ENCODE measurements around the gene COPB2. TPM values are rescaled to one million over a fixed set of nuclear protein-coding genes. Genes with fewer than 3 reads are reported as not detected.

COPB2 gene
- total RNA-seq, 1 experiment from 2014 or later, result 119 TPM

GRCh38 chr3:139313921-139314320 lies 75.5 kb downstream of the COPB2 start:
- ChIA-PET RAD21 (ENCODE audit: low non-redundant PET in 1 of 2, low total read pairs in 2 of 2, uncharacterized antibody in 2 of 2, unreplicated experiment in 2 of 2) (no interaction called here), CTCF (interaction anchor here (1.6 to 2.8 kb wide), 3 partner anchors 15 to 398 kb away, joined by 4 to 10 read pairs (median 6); no protein-coding TSS in a partner anchor), POLR2A (interaction anchor here (15.9 kb wide), 1 partner anchor 13 kb away, joined by 198 read pairs; no protein-coding TSS in a partner anchor)
- ATAC-seq, result no peak
- H3K9me2 ChIP-seq (ENCODE audit: insufficient read depth), result no peaks in the 10 kb centered on the region
- H3K9me3 ChIP-seq (ENCODE audit: control insufficient read depth in 1 of 2, insufficient read depth in 1 of 2, low read depth in 1 of 2, low read length in 2 of 2), result no peaks in the 10 kb centered on the region
- no peak for DNase-seq (ENCODE audit: low read depth, low spot score)
- H3K9ac ChIP-seq (ENCODE audit: low read length), result peak overlapping the region; percentile 71
- H3K4me2 ChIP-seq (ENCODE audit: low read length), result peak overlapping the region; percentile 67
- no peaks in the 10 kb centered on the region for H3K36me3 ChIP-seq (ENCODE audit: control insufficient read depth in 1 of 2, insufficient read depth in 2 of 2, low read length in 2 of 2)
- no peaks in the 10 kb centered on the region for H4K20me1 ChIP-seq (ENCODE audit: insufficient read depth)
- H2AFZ ChIP-seq (ENCODE audit: low read depth, low read length, poor library complexity, severe bottlenecking), result no peak overlapping the region
- peak overlapping the region; percentile 99 for H3K27ac ChIP-seq (ENCODE audit: low read depth, low read length)
- peaks cover 10% of the 10 kb centered on the region; the same call in 1 of the 2 replicates for H3K79me2 ChIP-seq (ENCODE audit: insufficient read depth, low read length)
- peaks cover 80 to 97% of the 10 kb centered on the region in 2 experiments for H3K4me1 ChIP-seq (ENCODE audit: control insufficient read depth in 1 of 2, insufficient read depth in 2 of 2, low read length in 2 of 2)
- H3K4me3 ChIP-seq (replicated peaks in 1 of 2; ENCODE audit: low read depth in 1 of 2, low read length in 2 of 2), result no peak overlapping the region
- no TSS peak for BruUV-seq (replicated peaks)
- no peak for TF ChIP-seq CBX3 (IDR thresholded peaks at IDR 0.05; ENCODE audit: low read depth)
- TF ChIP-seq SRF (IDR thresholded peaks at IDR 0.05; ENCODE audit: low read depth), result no peak
- no peak for TF ChIP-seq POLR2AphosphoS5 (IDR thresholded peaks at IDR 0.05; ENCODE audit: low read depth, low read length)
- TF ChIP-seq EZH2 (IDR thresholded peaks at IDR 0.05), result no peak
- TF ChIP-seq POLR2A (IDR thresholded peaks at IDR 0.05; ENCODE audit: borderline replicate concordance, extremely low read depth, insufficient read depth, insufficient read length), result no peak
- no peak for TF ChIP-seq REST (IDR thresholded peaks at IDR 0.05; ENCODE audit: low read depth)
- TF ChIP-seq SIN3A (IDR thresholded peaks at IDR 0.05; ENCODE audit: low read depth), result no peak
- no peak for TF ChIP-seq ELF1 (IDR thresholded peaks at IDR 0.05; ENCODE audit: borderline replicate concordance, low read depth)
- no peak for TF ChIP-seq ATF3 (IDR thresholded peaks at IDR 0.05)
- TF ChIP-seq CTCF (IDR thresholded peaks at IDR 0.05 in 2 of 3, conservative IDR thresholded peaks at IDR 0.05 in 1 of 3; ENCODE audit: borderline replicate concordance in 1 of 3, insufficient read depth in 1 of 3, low read depth in 2 of 3, low read length in 2 of 3), result no peak
- TF ChIP-seq RAD21 (IDR thresholded peaks at IDR 0.05; ENCODE audit: low read depth), result no peak
- TF ChIP-seq ZFX (IDR thresholded peaks at IDR 0.05), result no peak
- TF ChIP-seq, protein P1, sequence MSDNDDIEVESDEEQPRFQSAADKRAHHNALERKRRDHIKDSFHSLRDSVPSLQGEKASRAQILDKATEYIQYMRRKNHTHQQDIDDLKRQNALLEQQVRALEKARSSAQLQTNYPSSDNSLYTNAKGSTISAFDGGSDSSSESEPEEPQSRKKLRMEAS (IDR thresholded peaks at IDR 0.05), result no peak
- no peak for TF ChIP-seq JUND (IDR thresholded peaks at IDR 0.05)
- no peak for TF ChIP-seq FOSL1 (IDR thresholded peaks at IDR 0.05; ENCODE audit: low read depth)
- no peak for TF ChIP-seq TCF7L2 (IDR thresholded peaks at IDR 0.05; ENCODE audit: borderline replicate concordance, extremely low read depth, insufficient read depth, insufficient read length)
- no peak for TF ChIP-seq YY1 (IDR thresholded peaks at IDR 0.05; ENCODE audit: extremely low read depth, insufficient replicate concordance, low read depth, low read length)
- TF ChIP-seq ZBTB33 (IDR thresholded peaks at IDR 0.05; ENCODE audit: extremely low read depth, insufficient replicate concordance, low read length), result no peak
- no peak for TF ChIP-seq SP1 (IDR thresholded peaks at IDR 0.05; ENCODE audit: low read depth)
- intact Hi-C loops (cut with micrococcal nuclease), result loop anchor here (10.0 kb wide), 1 partner anchor 719 kb away; the partner anchor contains the start of gene CEP70
- no peaks in the 10 kb centered on the region for H3K27me3 ChIP-seq (ENCODE audit: insufficient read depth, low read length)
